Panc1 (cell line): ENCODE measurements around the gene TENM3. TPM values are rescaled to one million over a fixed set of nuclear protein-coding genes. Genes with fewer than 3 reads are reported as not detected.

Experiments
- ATAC-seq: fragments of 200-7000 bp; cut with Tn5 transposase; 2 replicates; pipeline ENCODE4 v1.9.1; 2020; ENCODE audit warnings: mild to moderate bottlenecking, moderate library complexity
- BruUV-seq: library from RNA; stranded (reverse); fragments of 400-500 nt; replicated peaks from 2 replicates; lab custom pipeline; 2021; lab: Mats Ljungman, UMichigan
- CTCF ChIA-PET: fragments of 300-600 bp; sonication (Branson Sonifier 250); formaldehyde crosslinking; loops from one replicate; lab custom pipeline; 2022; ENCODE audit warnings: antibody characterized with exemption; lab: Charles Lee
- POLR2A ChIA-PET: fragments of 300-600 bp; sonication (Branson Sonifier 250); formaldehyde crosslinking; loops from one replicate; lab custom pipeline; 2022; ENCODE audit warnings: antibody characterized with exemption; lab: Charles Lee
- DNase-seq: peaks from one replicate; pipeline ENCODE4 v3.0.0-alpha.2; 2010; ENCODE audit warnings: low read depth, low spot score
- H3K27ac ChIP-seq: 2 replicates; pipeline ENCODE4 v1.5.1; 2011; ENCODE audit warnings: mild to moderate bottlenecking, low read length, inconsistent platforms
- H3K27me3 ChIP-seq: fragments of 200-500 bp; sonication (Bioruptor generic); 2 replicates; pipeline ENCODE4 v1.6.0; 2014; ENCODE audit warnings: low read length, inconsistent platforms; ENCODE audit not compliant: control insufficient read depth, insufficient read depth
- H3K36me3 ChIP-seq: fragments of 200-500 bp; sonication (Bioruptor generic); 2 replicates; pipeline ENCODE4 v1.5.1; 2014; ENCODE audit warnings: inconsistent platforms, mild to moderate bottlenecking, low read length, moderate library complexity; ENCODE audit not compliant: control insufficient read depth, insufficient read depth
- H3K4me1 ChIP-seq: 2 replicates; pipeline ENCODE4 v1.5.1; 2011; ENCODE audit warnings: inconsistent platforms, mild to moderate bottlenecking, low read length, moderate library complexity; ENCODE audit not compliant: control insufficient read depth, insufficient read depth
- H3K4me3 ChIP-seq, 2 experiments: 2 replicates each; pipeline ENCODE4 v1.5.1; 2011 to 2012; ENCODE audit warnings: low read depth in 2 of 2, low read length in 2 of 2, mild to moderate bottlenecking in 2 of 2, inconsistent platforms in 1 of 2, moderate library complexity in 1 of 2
- H3K9me3 ChIP-seq: fragments of 200-500 bp; sonication (Bioruptor generic); 2 replicates; pipeline ENCODE4 v1.5.1; 2014; ENCODE audit warnings: low read depth, mild to moderate bottlenecking, inconsistent platforms, low read length, moderate library complexity; ENCODE audit not compliant: control insufficient read depth, insufficient read depth
- POLR2AphosphoS5 ChIP-seq: IDR thresholded peaks from 2 replicates; pipeline ENCODE4 v1.6.1; 2012; ENCODE audit warnings: mild to moderate bottlenecking, low read depth, low read length, moderate library complexity
- SIN3A ChIP-seq: IDR thresholded peaks from 2 replicates; pipeline ENCODE4 v1.6.1; 2012; ENCODE audit warnings: low read depth, mild to moderate bottlenecking, low read length, moderate library complexity, borderline replicate concordance; ENCODE audit not compliant: insufficient read depth
- TCF7L2 ChIP-seq: IDR thresholded peaks from 2 replicates; pipeline ENCODE4 v1.6.1; 2011; ENCODE audit warnings: mild to moderate bottlenecking, low read depth, low read length, inconsistent platforms
- in situ Hi-C: cut with HindIII; loops from 2 replicates; pipeline ENCODE4 v1.10.0; 2016; ENCODE audit warnings: low sequenced_read_pairs, low pct_unique_long_range_greater_than_20kb
- intact Hi-C: fragments of 100-400 bp; cut with micrococcal nuclease; formaldehyde crosslinking; loops from one replicate; pipeline ENCODE4 v1.10.0; 2022; ENCODE audit not compliant: unreplicated experiment
- total RNA-seq: library from RNA; stranded (reverse); gene quantifications from one replicate; pipeline ENCODE4 v1.2.1, GENCODE V29; 2021; ENCODE audit not compliant: unreplicated experiment
- TF ChIP-seq, protein P1 (sequence below), 2 experiments: IDR thresholded peaks; 2 replicates each; pipeline ENCODE4 v1.6.1; 2011 to 2012; ENCODE audit warnings: low read depth in 2 of 2, control low read depth in 1 of 2, low read length in 1 of 2, mild to moderate bottlenecking in 1 of 2, moderate library complexity in 1 of 2; ENCODE audit not compliant: insufficient read depth in 1 of 2
- TF ChIP-seq, protein P2 (sequence below): fragments of 450-650 bp; IDR thresholded peaks from 2 replicates; pipeline ENCODE4 v1.5.1; 2017; ENCODE audit warnings: mild to moderate bottlenecking

The TENM3 gene
- total RNA-seq, 1 experiment from 2014 or later, result 0.95 TPM

DNA sequence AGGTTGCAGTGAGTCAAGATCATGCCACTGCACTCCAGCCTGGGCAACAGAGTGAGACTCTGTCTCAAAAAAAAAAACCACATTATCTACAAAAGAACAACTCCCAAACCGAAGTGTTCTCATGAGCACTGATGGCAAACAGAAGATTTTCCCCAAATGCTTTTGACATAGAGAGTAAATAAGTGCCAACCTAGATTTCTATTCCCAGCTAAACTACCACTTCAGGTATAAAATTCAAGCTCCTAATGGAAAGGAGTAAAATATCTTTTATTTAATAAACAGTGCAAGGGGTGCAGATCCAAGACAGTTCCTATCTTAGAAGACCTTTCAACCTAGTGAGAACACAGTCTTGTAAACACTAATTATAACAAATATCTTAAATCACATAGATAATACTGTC lies 170.3 kb downstream of the TENM3 start:
- ChIA-PET CTCF (no interaction called here), POLR2A (no interaction called here)
- BruUV-seq, result no TSS peak
- no peak for ATAC-seq
- H3K4me1 ChIP-seq, result no peaks in the 10 kb centered on the region
- H3K36me3 ChIP-seq, result no peaks in the 10 kb centered on the region
- no peak overlapping the region for H3K27ac ChIP-seq
- H3K27me3 ChIP-seq, result no peaks in the 10 kb centered on the region
- H3K4me3 ChIP-seq, result no peak overlapping the region
- TF ChIP-seq SIN3A, result no peak
- TF ChIP-seq, protein P1, sequence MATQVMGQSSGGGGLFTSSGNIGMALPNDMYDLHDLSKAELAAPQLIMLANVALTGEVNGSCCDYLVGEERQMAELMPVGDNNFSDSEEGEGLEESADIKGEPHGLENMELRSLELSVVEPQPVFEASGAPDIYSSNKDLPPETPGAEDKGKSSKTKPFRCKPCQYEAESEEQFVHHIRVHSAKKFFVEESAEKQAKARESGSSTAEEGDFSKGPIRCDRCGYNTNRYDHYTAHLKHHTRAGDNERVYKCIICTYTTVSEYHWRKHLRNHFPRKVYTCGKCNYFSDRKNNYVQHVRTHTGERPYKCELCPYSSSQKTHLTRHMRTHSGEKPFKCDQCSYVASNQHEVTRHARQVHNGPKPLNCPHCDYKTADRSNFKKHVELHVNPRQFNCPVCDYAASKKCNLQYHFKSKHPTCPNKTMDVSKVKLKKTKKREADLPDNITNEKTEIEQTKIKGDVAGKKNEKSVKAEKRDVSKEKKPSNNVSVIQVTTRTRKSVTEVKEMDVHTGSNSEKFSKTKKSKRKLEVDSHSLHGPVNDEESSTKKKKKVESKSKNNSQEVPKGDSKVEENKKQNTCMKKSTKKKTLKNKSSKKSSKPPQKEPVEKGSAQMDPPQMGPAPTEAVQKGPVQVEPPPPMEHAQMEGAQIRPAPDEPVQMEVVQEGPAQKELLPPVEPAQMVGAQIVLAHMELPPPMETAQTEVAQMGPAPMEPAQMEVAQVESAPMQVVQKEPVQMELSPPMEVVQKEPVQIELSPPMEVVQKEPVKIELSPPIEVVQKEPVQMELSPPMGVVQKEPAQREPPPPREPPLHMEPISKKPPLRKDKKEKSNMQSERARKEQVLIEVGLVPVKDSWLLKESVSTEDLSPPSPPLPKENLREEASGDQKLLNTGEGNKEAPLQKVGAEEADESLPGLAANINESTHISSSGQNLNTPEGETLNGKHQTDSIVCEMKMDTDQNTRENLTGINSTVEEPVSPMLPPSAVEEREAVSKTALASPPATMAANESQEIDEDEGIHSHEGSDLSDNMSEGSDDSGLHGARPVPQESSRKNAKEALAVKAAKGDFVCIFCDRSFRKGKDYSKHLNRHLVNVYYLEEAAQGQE (IDR thresholded peaks at IDR 0.05; ENCODE audit: insufficient read depth in 1 of 2, low read depth in 2 of 2, low read length in 1 of 2), result no peak
- TF ChIP-seq, protein P2, sequence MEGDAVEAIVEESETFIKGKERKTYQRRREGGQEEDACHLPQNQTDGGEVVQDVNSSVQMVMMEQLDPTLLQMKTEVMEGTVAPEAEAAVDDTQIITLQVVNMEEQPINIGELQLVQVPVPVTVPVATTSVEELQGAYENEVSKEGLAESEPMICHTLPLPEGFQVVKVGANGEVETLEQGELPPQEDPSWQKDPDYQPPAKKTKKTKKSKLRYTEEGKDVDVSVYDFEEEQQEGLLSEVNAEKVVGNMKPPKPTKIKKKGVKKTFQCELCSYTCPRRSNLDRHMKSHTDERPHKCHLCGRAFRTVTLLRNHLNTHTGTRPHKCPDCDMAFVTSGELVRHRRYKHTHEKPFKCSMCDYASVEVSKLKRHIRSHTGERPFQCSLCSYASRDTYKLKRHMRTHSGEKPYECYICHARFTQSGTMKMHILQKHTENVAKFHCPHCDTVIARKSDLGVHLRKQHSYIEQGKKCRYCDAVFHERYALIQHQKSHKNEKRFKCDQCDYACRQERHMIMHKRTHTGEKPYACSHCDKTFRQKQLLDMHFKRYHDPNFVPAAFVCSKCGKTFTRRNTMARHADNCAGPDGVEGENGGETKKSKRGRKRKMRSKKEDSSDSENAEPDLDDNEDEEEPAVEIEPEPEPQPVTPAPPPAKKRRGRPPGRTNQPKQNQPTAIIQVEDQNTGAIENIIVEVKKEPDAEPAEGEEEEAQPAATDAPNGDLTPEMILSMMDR, result no peak
- no peak for TF ChIP-seq TCF7L2
- no peak for TF ChIP-seq POLR2AphosphoS5
- intact Hi-C loops, result no loop called here
- H3K9me3 ChIP-seq, result no peaks in the 10 kb centered on the region
- in situ Hi-C loops, result no loop called here
- DNase-seq, result no peak

DNA sequence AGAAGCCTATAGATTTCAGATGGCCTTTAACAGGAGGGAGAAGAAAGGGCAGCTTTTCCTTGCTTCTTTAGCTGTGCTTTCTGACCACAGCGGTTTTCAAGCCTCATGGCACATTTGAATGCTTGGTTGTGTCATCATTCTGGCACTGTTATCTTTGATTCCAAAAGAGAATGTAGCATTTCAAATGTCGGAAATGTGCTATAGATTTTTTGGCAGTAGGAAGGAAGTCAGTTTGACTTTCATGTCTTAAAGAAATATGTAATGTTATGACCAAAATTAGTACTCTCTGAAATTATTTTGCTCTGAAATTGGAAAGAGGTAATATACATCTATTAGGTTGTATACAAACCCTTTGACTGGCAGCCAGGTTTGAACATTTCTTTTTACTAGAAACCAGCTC lies 171.9 kb downstream of the TENM3 start:
- in situ Hi-C loops (no loop called here), intact Hi-C loops (no loop called here)
- no peaks in the 10 kb centered on the region for H3K4me1 ChIP-seq
- no peaks in the 10 kb centered on the region for H3K36me3 ChIP-seq
- DNase-seq, result no peak
- CTCF ChIA-PET, result no interaction called here
- H3K9me3 ChIP-seq, result no peaks in the 10 kb centered on the region
- ATAC-seq, result no peak
- no peak overlapping the region for H3K27ac ChIP-seq
- POLR2A ChIA-PET, result no interaction called here
- BruUV-seq, result no TSS peak
- no peaks in the 10 kb centered on the region for H3K27me3 ChIP-seq
- TF ChIP-seq, protein P1 (IDR thresholded peaks at IDR 0.05; ENCODE audit: insufficient read depth in 1 of 2, low read depth in 2 of 2, low read length in 1 of 2), result no peak
- no peak for TF ChIP-seq TCF7L2
- TF ChIP-seq, protein P2, result no peak
- no peak for TF ChIP-seq POLR2AphosphoS5
- no peak for TF ChIP-seq SIN3A
- no peak overlapping the region for H3K4me3 ChIP-seq
